ENCODE data around the gene ZFHX3.

The ZFHX3 gene

DNA sequence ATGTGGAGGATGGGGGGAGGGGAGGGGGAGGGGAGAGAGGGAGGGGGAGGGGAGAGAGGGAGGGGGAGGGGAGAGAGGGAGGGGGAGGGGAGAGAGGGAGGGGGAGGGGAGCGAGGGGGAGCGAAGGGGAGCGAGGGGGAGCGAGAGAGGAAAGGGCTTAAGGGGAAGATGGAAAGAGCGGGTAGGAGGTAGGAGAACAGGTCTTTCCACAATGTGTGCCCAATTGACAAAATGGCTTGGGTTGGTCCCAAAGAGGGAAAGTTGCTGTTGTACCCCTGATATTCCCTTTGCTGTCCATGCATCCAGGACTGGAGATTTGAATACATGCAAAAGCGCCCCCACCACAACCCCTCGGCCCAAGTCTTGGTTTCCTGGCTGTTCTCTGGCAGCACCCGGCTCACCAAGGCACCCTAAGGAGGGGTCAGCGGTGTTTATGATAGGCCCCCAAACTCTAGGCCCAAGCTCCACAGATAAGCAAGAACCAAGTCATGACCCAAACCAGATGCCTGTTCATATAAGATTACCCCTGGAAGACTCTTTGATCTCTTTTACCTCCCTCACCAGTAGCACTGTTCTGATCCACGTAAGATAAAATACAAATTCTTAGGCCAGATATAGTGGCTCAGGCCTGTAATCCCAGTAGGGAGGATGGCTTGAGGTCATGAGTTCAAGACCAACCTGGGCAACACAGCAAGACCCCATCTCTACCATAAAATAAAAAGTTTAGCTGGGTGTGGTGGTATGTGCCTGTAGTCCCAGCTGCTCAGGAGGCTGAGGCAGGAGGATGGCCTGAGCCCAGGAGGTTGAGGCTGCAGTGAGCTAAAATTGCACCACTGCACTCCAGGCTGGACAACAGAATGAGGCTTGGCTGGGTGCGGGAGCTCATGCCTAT lies 119.6 kb downstream of the ZFHX3 start:
- DNase-seq (ENCODE audit: low spot score) = no peak

DNA sequence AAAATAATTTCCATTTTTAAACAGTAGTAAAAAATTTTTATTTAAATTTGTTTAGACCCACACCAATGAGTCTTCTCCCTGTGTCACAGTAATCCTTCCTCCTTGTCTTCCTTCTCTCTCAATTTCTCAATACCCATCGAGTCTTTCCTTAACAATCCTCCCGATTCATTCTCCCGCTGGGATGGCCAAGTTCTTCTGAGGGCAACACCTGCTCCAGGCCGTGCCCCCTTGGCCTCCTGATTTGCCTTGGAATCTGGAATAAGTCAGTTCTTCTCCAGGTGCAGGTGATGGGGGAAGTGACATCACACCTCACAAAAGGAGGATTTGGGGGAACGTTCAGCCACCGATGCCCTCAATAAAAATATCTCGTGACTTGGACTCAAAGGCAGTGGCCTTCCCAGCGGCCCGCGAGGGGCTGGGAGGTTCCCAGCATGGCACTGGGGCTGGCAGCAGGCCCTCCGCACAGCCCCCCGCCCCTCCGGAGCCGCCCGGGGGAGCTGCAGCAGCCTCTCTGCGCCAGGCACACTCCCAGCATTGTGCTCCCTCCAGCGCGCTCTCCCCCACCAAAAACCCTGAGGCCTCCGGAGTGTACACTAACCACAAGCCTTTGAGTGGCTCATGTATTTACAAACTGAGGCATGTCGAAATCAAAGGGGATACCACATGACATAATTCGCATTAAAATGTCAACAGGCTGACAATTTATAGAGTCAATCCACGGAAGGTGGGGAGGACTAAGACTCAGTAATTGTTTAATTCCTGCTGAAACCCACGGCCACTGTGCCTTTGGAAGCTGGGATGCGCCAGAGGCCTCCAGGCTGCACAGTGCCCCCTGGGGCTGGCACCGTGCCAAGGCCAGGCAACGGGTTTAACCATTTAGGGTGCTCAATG lies 120.5 kb downstream of the ZFHX3 start:
- no peak for DNase-seq (ENCODE audit: low spot score)

DNA sequence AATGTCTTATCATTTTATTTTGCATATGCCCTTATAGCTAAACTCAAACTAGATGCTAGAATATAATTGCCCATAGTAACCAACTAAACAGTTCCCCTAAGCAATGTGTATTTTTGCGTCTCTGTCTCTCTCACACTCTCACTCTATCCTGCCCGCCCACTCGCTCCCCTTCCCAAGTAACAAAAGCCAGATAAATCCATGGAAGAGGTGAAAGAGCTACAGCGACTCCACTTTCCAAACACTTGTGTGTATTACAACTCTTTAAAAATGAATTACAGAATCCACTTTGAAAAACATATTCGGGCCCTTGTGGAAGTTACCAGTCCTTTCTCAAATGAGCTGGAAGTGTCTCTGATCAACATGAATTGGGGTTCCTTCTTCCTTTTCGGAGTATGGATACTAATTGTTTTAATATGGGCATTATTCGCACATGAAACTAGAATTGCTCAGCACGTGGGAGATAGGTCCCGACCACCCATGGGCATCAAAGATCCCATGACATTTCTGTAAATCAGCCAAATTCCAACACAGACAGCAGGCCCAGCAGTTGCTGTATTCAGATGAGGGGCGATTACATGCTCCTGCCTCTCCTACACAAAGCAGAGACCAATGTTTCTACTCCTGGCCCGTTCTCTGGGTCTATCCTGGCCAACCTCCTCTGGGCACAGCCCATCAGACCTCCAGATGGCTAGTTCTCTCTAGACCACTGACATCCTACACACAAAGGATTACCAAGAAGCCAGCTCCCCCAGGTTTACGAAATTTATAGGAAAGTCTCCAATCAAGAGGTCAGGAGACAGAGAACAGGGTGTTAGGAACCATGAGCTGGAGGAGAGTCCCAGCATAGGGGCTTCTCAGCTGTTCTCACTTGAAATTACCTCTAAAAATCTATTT lies 121.5 kb downstream of the ZFHX3 start:
- no peak for DNase-seq (ENCODE audit: low spot score)

DNA sequence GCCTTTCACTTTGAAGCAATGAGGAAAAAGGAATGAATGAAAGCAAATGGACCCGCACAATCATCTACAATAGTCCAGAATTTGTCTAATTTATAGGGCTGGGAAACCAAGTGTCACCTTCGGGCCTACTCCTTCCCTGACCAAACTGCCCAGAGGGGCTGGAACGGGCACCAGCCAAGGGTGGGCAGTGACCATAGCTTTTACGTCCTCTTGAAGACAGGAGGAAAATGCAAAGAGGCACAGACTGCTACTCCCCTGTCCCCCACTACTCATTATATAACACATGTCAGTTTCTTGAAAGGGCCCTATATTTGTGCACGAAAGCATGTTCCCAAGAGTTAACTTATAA lies 122.3 kb downstream of the ZFHX3 start:
- no peak for DNase-seq (ENCODE audit: low spot score)

DNA sequence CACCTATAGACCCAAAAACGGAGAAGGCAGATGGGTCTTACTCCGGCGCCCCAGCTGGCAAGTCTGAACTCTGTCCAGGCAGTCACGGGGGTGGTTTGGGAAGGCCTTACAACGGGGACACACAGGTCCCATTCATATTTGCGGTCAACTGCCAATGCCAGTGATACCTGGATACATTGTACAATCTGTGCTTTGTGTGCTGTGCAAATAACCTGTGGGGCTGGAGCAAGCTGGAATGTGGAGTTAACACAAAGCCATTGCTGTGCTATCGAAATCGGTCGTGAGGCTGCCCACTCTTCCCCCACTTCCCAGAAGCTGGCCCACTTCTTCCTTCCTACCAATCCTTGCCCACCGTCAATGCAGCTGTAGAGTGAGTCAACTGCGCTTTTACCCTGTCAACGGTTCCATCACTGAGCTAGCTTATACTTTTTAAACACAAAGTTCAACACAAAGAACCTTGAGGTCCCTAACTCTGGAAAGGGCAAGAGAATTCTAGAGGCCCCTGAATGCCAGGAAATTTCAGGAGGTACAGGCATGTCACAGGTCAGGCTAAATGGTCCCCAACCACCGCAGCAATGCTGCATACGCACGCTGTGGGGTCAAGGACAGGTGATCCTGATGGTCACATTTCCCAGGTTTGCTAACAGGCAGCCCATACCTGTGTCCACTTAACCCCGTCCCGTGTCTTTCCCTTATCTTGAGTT lies 122.8 kb downstream of the ZFHX3 start:
- DNase-seq (ENCODE audit: low spot score) = no peak

DNA sequence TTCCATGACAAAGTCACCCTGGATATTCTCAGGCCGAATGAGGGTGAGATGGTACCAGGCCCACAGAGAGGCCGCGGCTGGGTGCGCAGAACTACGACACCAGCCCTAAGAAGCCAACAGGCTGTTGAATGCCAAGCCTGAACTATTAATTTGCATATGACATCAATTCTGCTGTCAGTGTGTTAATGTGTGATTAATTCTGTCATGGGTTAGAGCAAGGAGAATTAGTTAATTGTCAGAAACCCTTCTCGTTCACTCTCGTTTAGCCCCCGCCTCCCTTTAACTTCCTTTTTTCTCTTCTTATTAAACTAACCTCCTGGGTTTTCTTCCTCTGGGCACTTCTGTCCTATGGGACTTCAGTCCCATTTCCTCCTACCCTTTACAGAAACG lies 123.4 kb downstream of the ZFHX3 start:
- DNase-seq (ENCODE audit: low spot score) = no peak

DNA sequence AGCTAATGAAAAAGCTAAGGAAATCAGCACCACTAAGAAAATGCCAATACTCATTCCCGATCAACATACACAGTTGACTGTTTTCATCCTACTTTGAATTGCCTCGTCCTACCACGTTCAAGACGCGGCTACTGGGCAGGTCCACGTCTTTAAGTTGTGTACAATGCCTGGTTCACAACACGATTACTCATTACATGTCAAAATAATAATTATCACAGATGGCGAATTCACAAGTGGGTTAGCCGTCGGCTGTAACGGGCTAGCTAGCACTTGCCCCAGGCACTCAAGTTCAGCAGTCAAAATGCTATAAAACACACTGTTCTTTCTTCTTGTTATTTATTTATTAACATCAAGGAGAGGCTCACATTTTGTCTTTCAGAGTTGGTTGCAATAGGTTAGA lies 124.2 kb downstream of the ZFHX3 start:
- DNase-seq (ENCODE audit: low spot score) = no peak

DNA sequence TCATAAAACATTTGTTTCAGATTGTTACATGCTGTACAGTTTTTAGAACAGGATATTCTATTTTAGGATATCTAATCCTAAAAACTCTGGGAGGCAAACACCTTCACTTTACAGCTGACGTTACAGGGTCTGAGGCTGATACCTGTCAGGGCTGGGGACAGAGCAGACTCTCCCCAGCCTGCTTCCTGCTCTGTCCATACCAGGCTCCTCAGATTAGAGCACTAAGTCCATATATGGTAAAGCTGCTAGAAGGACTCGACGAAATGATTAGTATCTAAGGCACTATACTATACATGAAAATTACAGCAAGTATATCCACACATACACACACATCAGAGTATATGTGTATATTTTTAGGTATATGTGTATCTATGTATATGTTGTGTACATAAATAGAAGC lies 125.2 kb downstream of the ZFHX3 start:
- no peak for DNase-seq (ENCODE audit: low spot score)

DNA sequence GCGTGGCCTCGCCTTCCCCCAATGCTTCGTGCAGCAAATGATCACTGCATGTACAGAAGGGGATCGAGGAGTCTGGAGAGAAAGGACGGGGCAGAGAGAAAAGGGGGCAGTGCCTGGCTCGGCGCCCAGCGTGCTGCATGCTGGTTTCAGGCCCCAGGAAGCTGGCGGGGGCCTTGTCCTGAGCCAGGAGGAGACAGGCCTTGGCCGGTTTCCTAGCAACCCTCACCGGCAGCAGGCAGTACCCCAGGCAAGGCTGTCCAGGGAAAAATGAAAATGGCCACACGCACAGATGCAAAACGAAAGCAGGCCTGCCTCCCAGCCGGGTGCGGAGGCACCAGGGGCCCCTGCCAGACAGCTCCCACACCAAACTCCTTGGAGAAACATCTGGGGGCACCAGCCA lies 126.3 kb downstream of the ZFHX3 start:
- DNase-seq (ENCODE audit: low spot score) = no peak

DNA sequence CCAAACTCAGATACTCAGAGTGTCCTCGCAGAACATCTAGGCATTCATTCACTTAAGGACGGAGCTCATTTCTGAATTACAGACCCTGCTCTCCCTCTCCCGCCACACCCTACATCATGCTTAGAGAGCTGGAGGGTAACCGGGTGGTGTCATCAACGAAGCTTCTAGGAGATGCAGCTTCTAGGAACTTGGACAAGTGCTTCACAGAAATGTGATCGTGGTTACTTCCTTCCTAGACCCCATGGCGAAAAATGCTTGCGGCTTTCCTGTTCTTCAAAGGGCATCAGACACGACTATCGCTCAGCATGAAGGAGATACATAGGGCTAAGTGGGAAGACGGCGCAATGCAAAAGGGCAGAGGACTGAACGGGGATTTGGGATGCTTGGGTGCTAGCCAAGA lies 126.8 kb downstream of the ZFHX3 start:
- DNase-seq (ENCODE audit: low spot score) = no peak

DNA sequence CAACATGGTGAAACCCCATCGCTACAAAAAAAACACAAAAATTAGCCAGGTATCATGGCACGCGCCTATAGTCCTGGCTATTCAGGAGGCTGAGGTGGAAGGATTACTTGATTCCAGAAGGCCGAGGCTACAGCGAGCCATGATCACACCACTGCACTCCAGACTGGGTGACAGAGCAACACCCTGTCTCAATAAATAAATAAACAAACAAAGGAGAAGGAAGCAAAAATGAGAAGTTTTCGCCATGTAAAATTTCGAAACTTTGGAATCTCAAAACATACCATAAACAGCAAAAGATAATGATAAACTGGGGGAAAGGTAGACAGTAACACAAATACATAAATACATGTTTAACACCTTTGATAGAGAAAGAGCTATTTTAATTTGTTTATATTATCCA lies 130.9 kb downstream of the ZFHX3 start:
- DNase-seq (ENCODE audit: low spot score) = no peak

DNA sequence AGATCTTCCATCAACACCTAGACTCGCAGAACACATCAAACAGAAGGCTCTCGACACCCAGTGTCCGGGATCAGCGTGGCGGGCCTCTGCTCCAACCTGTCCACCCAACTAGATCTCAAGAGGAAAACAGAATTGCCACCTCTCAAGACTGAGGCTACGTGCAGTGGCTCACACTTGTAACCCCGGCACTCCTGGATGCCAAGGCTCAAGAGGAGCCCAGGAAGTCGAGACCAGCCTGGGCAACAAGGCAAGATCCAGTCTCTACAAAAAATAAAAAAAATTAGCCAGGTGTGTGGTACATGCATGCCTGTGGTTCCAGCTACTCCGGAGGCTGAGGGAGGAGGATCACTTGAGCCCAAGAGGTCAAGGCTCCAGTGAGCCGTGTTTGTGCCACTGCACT lies 132.6 kb downstream of the ZFHX3 start:
- DNase-seq (ENCODE audit: low spot score) = no peak

DNA sequence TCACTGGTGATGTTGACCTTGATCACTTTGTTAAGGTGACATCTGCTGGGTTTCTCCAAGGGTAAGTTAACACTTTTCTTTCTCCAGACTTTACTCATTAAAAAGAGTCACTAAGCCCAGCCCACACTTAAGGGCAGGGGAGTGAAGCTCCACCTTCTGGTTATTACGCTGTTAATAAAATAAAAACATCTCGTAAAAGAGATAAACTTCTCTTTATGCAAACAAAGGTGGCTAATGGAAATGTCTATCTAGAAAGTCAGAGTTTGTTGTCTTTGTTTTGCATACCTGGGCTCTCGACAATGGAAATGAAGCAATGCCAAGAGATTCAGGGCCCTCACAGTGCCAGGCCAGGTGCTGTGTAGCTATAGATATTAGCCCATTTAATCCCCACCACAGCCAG lies 134.4 kb downstream of the ZFHX3 start:
- no peak for DNase-seq (ENCODE audit: low spot score)

DNA sequence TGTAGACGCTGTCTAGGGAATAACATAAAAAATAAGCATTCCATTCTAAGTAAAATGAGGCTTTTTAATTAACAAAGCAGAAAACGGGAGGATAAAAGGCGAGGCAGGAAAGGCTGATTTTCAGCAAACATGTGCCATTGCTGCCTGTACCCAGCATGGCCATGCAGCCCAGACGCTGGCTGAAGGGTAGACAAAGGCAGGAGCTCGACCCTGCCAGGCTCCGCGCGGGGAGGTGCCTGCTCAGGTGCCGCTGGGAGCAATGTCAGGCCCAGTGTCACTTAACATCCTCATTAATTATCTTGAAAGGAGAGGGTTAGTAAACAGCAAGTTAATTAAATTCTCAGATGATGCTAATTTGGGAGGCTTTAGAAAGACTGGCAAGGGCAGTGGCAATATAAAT lies 136.0 kb downstream of the ZFHX3 start:
- DNase-seq (ENCODE audit: low spot score) = no peak

DNA sequence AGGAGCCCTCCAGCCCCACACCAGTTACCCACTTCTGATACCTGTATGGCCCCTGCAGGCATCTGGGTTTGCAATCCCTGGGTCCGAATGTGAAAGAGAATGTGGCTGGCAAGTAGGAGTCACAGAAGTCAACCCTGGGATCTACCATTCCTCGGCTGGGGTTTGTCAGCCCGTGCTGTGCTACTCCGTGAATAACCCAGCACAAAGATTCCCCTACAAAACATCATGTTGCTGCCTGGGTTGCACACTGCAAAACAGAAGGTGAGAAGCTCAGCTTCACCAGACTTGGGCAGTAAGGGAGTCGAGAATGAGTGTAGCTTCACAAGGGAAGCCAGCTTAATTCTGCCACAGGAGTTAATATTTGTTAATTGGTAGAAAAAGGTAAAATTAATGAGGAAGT lies 137.1 kb downstream of the ZFHX3 start:
- DNase-seq (ENCODE audit: low spot score) = no peak

DNA sequence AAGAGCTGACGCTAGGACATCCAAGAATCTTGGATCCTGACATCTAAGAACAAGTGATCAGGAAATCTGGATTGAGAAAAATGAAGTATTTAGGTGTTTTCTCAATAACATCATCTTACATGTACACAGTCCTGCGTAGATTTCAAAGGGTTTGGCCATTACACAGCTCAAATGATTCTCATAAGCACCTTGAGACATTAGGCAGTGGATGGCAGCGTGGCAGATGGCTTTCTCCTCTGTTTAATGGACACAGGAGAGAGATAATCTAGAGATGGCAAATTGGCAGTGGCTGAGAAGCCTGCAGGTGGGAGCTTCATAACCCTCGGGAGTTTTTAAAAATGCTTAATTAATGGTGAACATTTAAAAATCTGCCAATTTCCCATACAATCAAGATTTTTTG lies 137.5 kb downstream of the ZFHX3 start:
- DNase-seq (ENCODE audit: low spot score) = no peak

DNA sequence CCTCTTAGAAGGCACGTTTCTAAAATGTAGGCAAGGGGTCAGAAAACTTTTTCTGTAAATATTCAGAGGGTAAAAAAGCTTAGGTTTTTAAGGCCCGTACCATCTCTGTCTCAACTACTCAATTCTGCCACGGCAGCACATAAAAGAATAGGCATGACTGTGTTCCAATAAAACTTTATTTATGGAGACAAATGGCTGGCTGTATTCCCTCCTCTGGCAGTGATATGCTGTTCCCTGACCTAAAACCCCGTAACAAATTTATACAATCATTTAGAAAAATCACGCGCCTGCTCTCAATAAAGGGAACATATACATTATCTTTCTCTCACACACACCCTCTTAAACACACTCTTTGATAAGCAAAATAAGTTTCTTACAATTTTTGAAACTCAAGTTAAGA lies 138.7 kb downstream of the ZFHX3 start:
- DNase-seq (ENCODE audit: low spot score) = no peak

DNA sequence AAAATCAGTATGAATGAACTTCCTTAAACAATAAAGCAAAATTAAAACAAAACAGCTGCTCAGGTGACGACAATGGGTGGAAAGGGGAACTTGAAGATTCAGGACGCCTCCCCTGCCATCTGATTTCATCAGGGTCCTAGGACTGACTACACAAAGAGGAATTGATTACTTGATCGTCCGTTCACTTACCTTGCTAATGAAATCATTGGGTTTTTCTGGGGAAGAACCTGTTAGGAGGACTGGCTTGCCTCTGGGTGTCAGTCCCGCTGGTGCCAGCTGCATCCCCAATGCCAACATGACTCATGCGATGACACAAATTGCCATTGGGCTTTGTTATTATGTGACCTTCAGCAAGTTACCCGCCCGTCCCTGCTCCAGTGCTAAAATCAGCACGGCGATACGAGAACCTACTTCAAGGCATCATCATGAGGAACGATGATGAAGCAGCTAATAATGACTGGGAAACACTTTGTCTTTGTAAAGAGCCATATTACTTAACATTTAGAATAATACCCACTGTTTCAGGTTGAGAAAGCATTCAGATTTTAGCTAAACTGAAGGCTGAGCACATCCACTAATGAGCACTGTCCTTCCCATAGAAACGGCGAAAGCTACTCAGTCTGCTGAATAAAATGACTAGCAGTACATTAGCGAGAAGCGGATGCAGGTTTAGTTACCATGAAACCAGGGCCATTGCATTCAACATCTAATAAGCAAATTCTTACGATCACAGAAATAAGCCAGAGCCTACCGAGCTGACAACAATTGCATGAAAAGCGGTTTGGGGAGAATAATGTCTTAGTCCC lies 139.4 kb downstream of the ZFHX3 start:
- DNase-seq (ENCODE audit: low spot score) = no peak

DNA sequence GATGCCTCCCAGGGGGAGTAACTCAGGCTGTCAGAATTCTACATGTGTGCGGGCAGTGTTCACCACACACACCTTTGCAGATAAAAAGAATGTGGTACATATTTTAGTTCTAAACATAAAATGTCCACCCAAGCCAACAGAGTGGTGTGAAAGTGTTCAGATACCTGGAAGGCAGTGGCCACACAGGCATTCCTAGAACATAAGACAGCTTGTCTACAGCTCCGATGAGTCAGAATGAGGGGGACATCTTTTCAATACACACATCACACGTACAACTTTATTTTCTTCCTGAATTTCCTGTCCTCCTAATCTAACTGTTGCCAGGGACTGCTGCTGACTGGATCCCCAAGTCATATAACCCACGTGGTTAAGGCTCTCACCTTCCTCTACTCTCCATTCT lies 142.3 kb downstream of the ZFHX3 start:
- DNase-seq (ENCODE audit: low spot score) = no peak

DNA sequence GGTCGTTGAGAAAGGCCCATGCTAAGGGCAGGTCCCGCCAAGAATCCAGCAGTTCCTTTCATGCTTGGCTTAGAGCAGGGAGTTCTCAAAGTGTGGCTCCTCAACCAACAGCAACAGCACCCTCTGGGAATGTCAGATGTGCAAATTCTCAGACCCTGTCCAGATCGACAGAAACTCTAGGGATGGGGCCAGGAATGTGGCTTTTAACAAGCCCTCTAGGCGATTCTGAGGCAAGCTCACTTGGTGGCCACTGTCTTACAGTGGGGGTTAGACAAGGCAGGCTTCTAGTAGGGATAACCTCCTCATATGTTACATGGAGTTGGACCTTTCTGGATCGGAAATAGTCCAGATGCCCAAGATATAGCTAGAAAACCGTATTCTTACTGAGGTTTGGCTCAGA lies 144.8 kb downstream of the ZFHX3 start:
- no peak for DNase-seq (ENCODE audit: low spot score)

DNA sequence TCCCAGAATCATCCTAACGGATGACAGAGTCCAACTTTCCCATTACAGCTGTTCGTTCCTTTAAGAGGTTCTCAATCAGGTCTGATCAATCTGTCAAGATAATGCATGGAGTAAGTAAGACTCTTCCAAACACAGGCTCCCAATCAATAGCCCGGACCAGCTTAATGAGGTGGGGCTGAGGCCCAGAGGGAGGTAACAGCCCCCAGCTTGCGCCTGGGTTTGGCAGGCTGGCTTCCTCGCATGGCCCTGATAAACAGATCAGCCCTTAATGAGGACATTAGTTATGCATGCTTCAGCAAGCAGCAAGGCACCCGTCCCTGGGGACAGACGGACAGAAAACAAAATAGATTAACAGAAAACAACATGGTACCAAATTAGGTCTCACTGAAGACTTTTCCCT lies 145.7 kb downstream of the ZFHX3 start:
- no peak for DNase-seq (ENCODE audit: low spot score)
